Esophagus squamous epithelium (tissue), 5 donors: ENCODE measurements around the gene PIP5K1B. TPM values are rescaled to one million over a fixed set of nuclear protein-coding genes. Genes with fewer than 3 reads are reported as not detected.

Source experiments
- DNase-seq: peaks from one replicate; lab custom pipeline; 2025; lab: John Stamatoyannopoulos, UW
- H3K27ac ChIP-seq, 4 donors: fragments of 200-600 bp; sonication (generic); one replicate each; pipeline ENCODE4 v1.5.1; 2016 to 2019; ENCODE audit warnings: mild to moderate bottlenecking in 1 of 4
- H3K27me3 ChIP-seq, 4 donors: fragments of 200-600 bp; sonication (generic); 1 replicate in 3 of 4; 2 replicates in 1 of 4; pipeline versions ENCODE4 v1.5.1 to v1.6.0; 2017 to 2021; ENCODE audit warnings: antibody characterized with exemption in 1 of 4
- H3K36me3 ChIP-seq, 3 donors: fragments of 200-600 bp; sonication (generic); one replicate each; pipeline ENCODE4 v1.5.1; 2016 to 2019
- H3K4me1 ChIP-seq, 3 donors: fragments of 200-600 bp; sonication (generic); one replicate each; pipeline ENCODE4 v1.5.1; 2017 to 2019
- H3K4me3 ChIP-seq, 4 donors: fragments of 200-600 bp; sonication (generic); 1 replicate in 3 of 4; 2 replicates in 1 of 4; pipeline ENCODE4 v1.5.1; 2016 to 2019; ENCODE audit warnings: mild to moderate bottlenecking in 2 of 4, moderate library complexity in 1 of 4
- H3K9me3 ChIP-seq, 3 donors: fragments of 200-600 bp; sonication (generic); one replicate each; pipeline ENCODE4 v1.5.1; 2016 to 2019
- CTCF ChIP-seq, 6 experiments: fragments of 450-650 bp in 4 of 6; fragments of 200-600 bp in 2 of 6; sonication (generic) in 2 of 6; IDR thresholded peaks; one replicate each; pipeline ENCODE4 v1.5.1; 2016 to 2019; ENCODE audit warnings: antibody characterized with exemption in 6 of 6, mild to moderate bottlenecking in 4 of 6, moderate library complexity in 4 of 6
- POLR2A ChIP-seq, 4 donors: fragments of 450-650 bp; IDR thresholded peaks; one replicate each; pipeline ENCODE4 v1.6.1; 2017; ENCODE audit warnings: antibody characterized with exemption in 4 of 4, mild to moderate bottlenecking in 4 of 4, moderate library complexity in 3 of 4
- whole genome bisulfite sequencing, 2 donors: methylation state at CpG; one replicate each; pipeline ENCODE4 v1.1.5; 2018; 5-methylcytosine and 5-hydroxymethylcytosine counted together
- intact Hi-C: fragments of 100-400 bp; cut with DNase I; formaldehyde crosslinking; loops from one replicate; pipeline ENCODE4 v1.15.0; 2022
- total RNA-seq, 4 donors: library from RNA; depleted of rRNA; stranded (reverse); fragments of >200 nt; gene quantifications; one replicate each; pipeline ENCODE4 v1.1.0, GENCODE V29; 2016
- donor health status: DM: yes; HTN: yes; CAD: no.

PIP5K1B gene
- total RNA-seq, 4 donors from 2014 or later, result 0.38 to 0.97 (median 0.56) TPM; not detected in 1

GRCh38 chr9:68991457-68991856 lies 286.4 kb downstream of the PIP5K1B start:
- Histone ChIP-seq H3K36me3 (no peaks in the 10 kb centered on the region), H3K27me3 (no peaks in the 10 kb centered on the region), H3K9me3 (no peaks in the 10 kb centered on the region), H3K27ac (no peak overlapping the region), H3K4me3 (no peak overlapping the region), H3K4me1 (no peaks in the 10 kb centered on the region)
- TF ChIP-seq CTCF (IDR thresholded peaks at IDR 0.05) (no peak), POLR2A (IDR thresholded peaks at IDR 0.05) (no peak)
- DNase-seq, result no peak
- intact Hi-C loops, result no loop called here
- 62 to 67% methylated on average over 8 to 9 of the region's 9 CpGs for WGBS, 2 donors

- H3K9me3 ChIP-seq, result no peaks in the 10 kb centered on the region
- H3K27ac ChIP-seq, result no peak overlapping the region
- no peaks in the 10 kb centered on the region for H3K4me1 ChIP-seq
- H3K36me3 ChIP-seq, result no peaks in the 10 kb centered on the region
- no peak for DNase-seq
- WGBS, 2 donors, result 50 to 61% methylated on average over 3 of the region's 3 CpGs
- H3K4me3 ChIP-seq, result no peak overlapping the region
- H3K27me3 ChIP-seq, result no peaks in the 10 kb centered on the region
- no peak for TF ChIP-seq CTCF (IDR thresholded peaks at IDR 0.05)
- no peak for TF ChIP-seq POLR2A (IDR thresholded peaks at IDR 0.05)
- intact Hi-C loops, result no loop called here
These were observed 290.7 kb downstream of the PIP5K1B start for GRCh38 chr9:68995776-68996175.

DNA sequence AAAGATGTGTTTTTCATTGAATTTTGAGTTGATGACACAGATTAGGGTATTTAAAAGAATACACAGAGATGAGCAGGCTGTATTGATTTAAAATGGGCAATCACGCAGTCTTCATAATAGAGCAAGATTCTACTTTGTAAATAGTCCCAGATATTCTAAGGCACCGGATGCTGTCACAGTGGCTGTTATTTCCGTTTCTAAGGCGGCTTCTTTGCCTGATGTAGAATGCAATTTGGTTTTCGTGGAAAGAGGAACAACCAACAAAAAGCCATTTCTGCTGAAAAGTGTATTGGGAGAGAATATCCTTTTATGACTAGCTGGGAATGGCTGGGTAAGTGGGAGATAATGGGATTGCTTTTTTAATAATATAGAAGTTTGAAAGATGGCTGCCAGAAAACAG lies 291.4 kb downstream of the PIP5K1B start:
- TF ChIP-seq POLR2A (IDR thresholded peaks at IDR 0.05), result no peak
- H3K4me3 ChIP-seq, result no peak overlapping the region
- DNase-seq, result no peak
- no peaks in the 10 kb centered on the region for H3K27me3 ChIP-seq
- no peaks in the 10 kb centered on the region for H3K36me3 ChIP-seq
- WGBS, 2 donors, result 79 to 93% methylated on average over 5 of the region's 5 CpGs
- H3K9me3 ChIP-seq, result no peaks in the 10 kb centered on the region
- intact Hi-C loops, result no loop called here
- no peaks in the 10 kb centered on the region for H3K4me1 ChIP-seq
- H3K27ac ChIP-seq, result no peak overlapping the region

DNA sequence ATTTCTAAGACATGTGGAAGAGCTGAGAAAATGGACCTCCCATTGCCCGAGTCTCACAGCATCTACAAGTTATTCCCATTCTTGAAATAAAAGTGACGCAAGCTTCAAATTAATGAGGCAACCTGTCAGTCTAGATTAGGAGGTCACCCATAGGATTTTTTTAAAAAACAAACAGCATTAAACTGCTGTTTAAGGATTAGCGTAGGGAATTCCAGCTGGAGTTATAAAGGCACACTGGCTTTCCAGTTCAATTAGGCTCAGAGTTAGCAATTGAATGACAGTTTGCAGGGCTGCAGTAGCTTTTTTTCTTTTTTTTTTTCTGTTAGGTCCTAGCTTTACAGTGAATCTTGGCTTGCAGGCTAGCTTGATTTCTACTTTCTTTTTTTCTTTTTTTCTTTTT lies 292.6 kb downstream of the PIP5K1B start:
- DNase-seq, result no peak
- Histone ChIP-seq H3K27ac (no peak overlapping the region), H3K9me3 (no peaks in the 10 kb centered on the region), H3K36me3 (no peaks in the 10 kb centered on the region), H3K27me3 (peaks cover 0 to 3% (median 0%) of the 10 kb centered on the region in 4 donors), H3K4me3 (no peak overlapping the region), H3K4me1 (no peaks in the 10 kb centered on the region)
- 66 to 90% methylated on average over 3 of the region's 3 CpGs for WGBS, 2 donors
- intact Hi-C loops, result no loop called here
- TF ChIP-seq CTCF (IDR thresholded peaks at IDR 0.05), result no peak

DNA sequence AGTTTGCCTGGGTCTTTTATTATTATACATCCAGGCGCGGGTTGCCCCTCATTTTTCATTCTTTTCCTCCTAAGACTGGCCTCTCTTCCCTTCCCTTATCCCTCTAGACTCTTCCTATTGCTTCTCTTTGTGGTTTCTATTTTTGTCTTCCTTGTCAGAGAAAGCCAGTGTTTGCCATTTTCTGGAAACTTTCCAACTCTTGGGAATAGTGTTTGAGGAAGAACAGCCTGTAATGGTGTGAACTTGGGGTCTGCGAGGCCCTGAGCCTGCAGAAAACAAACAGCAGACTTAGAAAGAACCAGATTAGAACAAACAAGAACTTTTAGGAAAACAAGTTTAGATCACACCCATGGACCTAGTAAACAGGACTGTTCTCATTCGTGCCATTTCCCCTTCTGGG lies 293.3 kb downstream of the PIP5K1B start:
- Histone ChIP-seq H3K36me3 (no peaks in the 10 kb centered on the region), H3K4me3 (no peak overlapping the region), H3K9me3 (no peaks in the 10 kb centered on the region), H3K27ac (no peak overlapping the region), H3K4me1 (no peaks in the 10 kb centered on the region), H3K27me3 (peaks cover 0 to 3% (median 0%) of the 10 kb centered on the region in 4 donors)
- DNase-seq, result no peak
- TF ChIP-seq CTCF (IDR thresholded peaks at IDR 0.05) (no peak), POLR2A (IDR thresholded peaks at IDR 0.05) (no peak)
- WGBS, 2 donors, result 68% methylated on average over 4 of the region's 4 CpGs
- intact Hi-C loops, result no loop called here

DNA sequence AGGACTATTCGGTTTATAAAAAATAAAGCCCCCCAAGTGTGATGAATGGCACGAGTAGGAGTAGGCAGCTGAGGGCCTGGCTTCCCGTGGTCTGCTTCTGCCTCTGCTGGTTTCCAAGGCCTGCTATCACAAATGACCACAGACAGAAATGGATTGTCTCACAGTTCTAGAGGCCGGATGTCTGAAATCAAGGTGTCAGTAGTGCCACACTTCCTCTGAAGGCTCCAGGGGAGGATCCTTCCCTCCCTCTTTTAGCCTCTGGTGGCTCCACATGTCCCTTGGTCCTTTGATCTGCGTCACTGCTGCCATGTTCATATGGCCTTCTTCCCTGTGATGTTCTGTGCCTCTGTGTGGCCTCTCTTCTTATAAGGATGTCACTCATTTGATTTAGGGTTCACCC lies 293.8 kb downstream of the PIP5K1B start:
- H3K4me1 ChIP-seq, result no peaks in the 10 kb centered on the region

More for the DNA sequence above, 293.8 kb downstream of the PIP5K1B start:
- no peaks in the 10 kb centered on the region for H3K36me3 ChIP-seq
- TF ChIP-seq POLR2A (IDR thresholded peaks at IDR 0.05) (no peak), CTCF (IDR thresholded peaks at IDR 0.05) (no peak)
- peaks cover 0 to 3% (median under 1%) of the 10 kb centered on the region in 4 donors for H3K27me3 ChIP-seq
- H3K4me3 ChIP-seq, result no peak overlapping the region
- WGBS, 2 donors, result 64 to 81% methylated on average over 5 of the region's 5 CpGs
- H3K9me3 ChIP-seq, result no peaks in the 10 kb centered on the region
- DNase-seq, result no peak
- H3K27ac ChIP-seq, result no peak overlapping the region
- intact Hi-C loops, result no loop called here
